ENCODE measurements around the gene ATP1A4.

- TF ChIP-seq, protein P1, sequence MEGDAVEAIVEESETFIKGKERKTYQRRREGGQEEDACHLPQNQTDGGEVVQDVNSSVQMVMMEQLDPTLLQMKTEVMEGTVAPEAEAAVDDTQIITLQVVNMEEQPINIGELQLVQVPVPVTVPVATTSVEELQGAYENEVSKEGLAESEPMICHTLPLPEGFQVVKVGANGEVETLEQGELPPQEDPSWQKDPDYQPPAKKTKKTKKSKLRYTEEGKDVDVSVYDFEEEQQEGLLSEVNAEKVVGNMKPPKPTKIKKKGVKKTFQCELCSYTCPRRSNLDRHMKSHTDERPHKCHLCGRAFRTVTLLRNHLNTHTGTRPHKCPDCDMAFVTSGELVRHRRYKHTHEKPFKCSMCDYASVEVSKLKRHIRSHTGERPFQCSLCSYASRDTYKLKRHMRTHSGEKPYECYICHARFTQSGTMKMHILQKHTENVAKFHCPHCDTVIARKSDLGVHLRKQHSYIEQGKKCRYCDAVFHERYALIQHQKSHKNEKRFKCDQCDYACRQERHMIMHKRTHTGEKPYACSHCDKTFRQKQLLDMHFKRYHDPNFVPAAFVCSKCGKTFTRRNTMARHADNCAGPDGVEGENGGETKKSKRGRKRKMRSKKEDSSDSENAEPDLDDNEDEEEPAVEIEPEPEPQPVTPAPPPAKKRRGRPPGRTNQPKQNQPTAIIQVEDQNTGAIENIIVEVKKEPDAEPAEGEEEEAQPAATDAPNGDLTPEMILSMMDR (IDR thresholded peaks at IDR 0.05), result no peak
- TF ChIP-seq EP300 (IDR thresholded peaks at IDR 0.05), result no peak
Measured at GRCh38 chr1:160167580-160167979, 16.2 kb downstream of the ATP1A4 start.

Data from sigmoid colon (tissue), 4 donors.